A673 (cell line): ENCODE measurements around the gene AKAP6. TPM values are rescaled to one million over a fixed set of nuclear protein-coding genes. Genes with fewer than 3 reads are reported as not detected.
A peak's percentile ranks its signal among the peaks of the same experiment; 100 is the strongest.

Source experiments
- BruUV-seq: library from RNA; stranded (reverse); fragments of 400-500 nt; replicated peaks from 2 replicates; lab custom pipeline; 2021; lab: Mats Ljungman, UMichigan
- CTCF ChIA-PET: fragments of 300-600 bp; sonication (Branson Sonifier 250); formaldehyde crosslinking; loops from one replicate; lab custom pipeline; 2022; ENCODE audit warnings: antibody characterized with exemption; lab: Charles Lee
- POLR2A ChIA-PET: fragments of 300-600 bp; sonication (Branson Sonifier 250); formaldehyde crosslinking; loops from one replicate; lab custom pipeline; 2022; ENCODE audit warnings: antibody characterized with exemption; ENCODE audit not compliant: low non-redundant PET; lab: Charles Lee
- DNase-seq: peaks from one replicate; pipeline ENCODE4 v3.0.0-alpha.2; 2015; ENCODE audit warnings: low spot score
- H3K27ac ChIP-seq: fragments of 200-600 bp; sonication (generic); 2 replicates; pipeline ENCODE4 v1.5.1; 2016; ENCODE audit warnings: mixed run types, low read depth, mild to moderate bottlenecking, mixed read lengths, antibody characterized with exemption, low read length; ENCODE audit not compliant: poor library complexity, severe bottlenecking
- H3K27me3 ChIP-seq: fragments of 200-600 bp; sonication (generic); replicated peaks from 2 replicates; pipeline ENCODE4 v1.6.1; 2017; ENCODE audit warnings: mixed run types, low read depth, mild to moderate bottlenecking, mixed read lengths, antibody characterized with exemption, low read length; ENCODE audit not compliant: insufficient read depth, poor library complexity
- H3K36me3 ChIP-seq: fragments of 200-600 bp; sonication (generic); 2 replicates; pipeline ENCODE4 v1.6.1; 2016; ENCODE audit warnings: mixed run types, mild to moderate bottlenecking, mixed read lengths, antibody characterized with exemption, low read length; ENCODE audit not compliant: insufficient read depth, poor library complexity, severe bottlenecking
- H3K4me1 ChIP-seq: fragments of 200-600 bp; sonication (generic); 2 replicates; pipeline ENCODE4 v1.6.1; 2017; ENCODE audit warnings: mixed run types, mild to moderate bottlenecking, mixed read lengths, antibody characterized with exemption, low read length; ENCODE audit not compliant: insufficient read depth, poor library complexity, severe bottlenecking
- H3K4me3 ChIP-seq: fragments of 200-600 bp; sonication (generic); 2 replicates; pipeline ENCODE4 v1.5.1; 2016; ENCODE audit warnings: low read depth, mixed run types, mild to moderate bottlenecking, mixed read lengths, low read length; ENCODE audit not compliant: poor library complexity, severe bottlenecking
- H3K9me3 ChIP-seq: fragments of 200-600 bp; sonication (generic); 2 replicates; pipeline ENCODE4 v1.6.1; 2016; ENCODE audit warnings: mixed run types, low read depth, mild to moderate bottlenecking, mixed read lengths, antibody characterized with exemption, low read length; ENCODE audit not compliant: poor library complexity, severe bottlenecking
- CTCF ChIP-seq: fragments of 300-800, 200-600 bp; sonication (generic); conservative IDR thresholded peaks from 2 replicates; pipeline ENCODE4 v1.5.1; 2017; ENCODE audit warnings: low read depth, mild to moderate bottlenecking, antibody characterized with exemption, low read length, moderate library complexity, mixed read lengths
- EZH2 ChIP-seq: fragments of 200-600 bp; sonication (generic); IDR thresholded peaks from 2 replicates; pipeline ENCODE4 v1.6.1; 2017; ENCODE audit warnings: borderline replicate concordance, low read depth, mild to moderate bottlenecking, mixed read lengths, antibody characterized with exemption, low read length; ENCODE audit not compliant: poor library complexity, severe bottlenecking
- intact Hi-C: fragments of 100-400 bp; cut with micrococcal nuclease; formaldehyde crosslinking; loops from one replicate; pipeline ENCODE4 v1.10.0; 2022; ENCODE audit not compliant: unreplicated experiment
- total RNA-seq: library from RNA; stranded (reverse); gene quantifications from 2 replicates; pipeline ENCODE4 v1.2.3, GENCODE V29; 2021

The AKAP6 gene
- total RNA-seq, 1 experiment from 2014 or later = 0.73 TPM

GRCh38 chr14:32710231-32710671, 381.2 kb downstream of the AKAP6 start:
- Histone ChIP-seq H3K9me3 (no peaks in the 10 kb centered on the region), H3K36me3 (no peaks in the 10 kb centered on the region), H3K4me1 (peaks cover 49% of the 10 kb centered on the region), H3K27me3 (no peaks in the 10 kb centered on the region), H3K27ac (no peak overlapping the region), H3K4me3 (no peak overlapping the region)
- POLR2A ChIA-PET = interaction anchor here (0.6 kb wide), 1 partner anchor 77 kb away, joined by 3 read pairs; no protein-coding TSS in a partner anchor
- intact Hi-C loops = loop anchor here (5.0 kb wide), 2 partner anchors 123 to 1082 kb away; no protein-coding TSS in a partner anchor
- no TSS peak for BruUV-seq
- no peak for DNase-seq
- CTCF ChIA-PET = no interaction called here
- TF ChIP-seq EZH2 (no peak), CTCF (no peak)

- peaks cover 49% of the 10 kb centered on the region for H3K4me1 ChIP-seq
- H3K9me3 ChIP-seq = no peaks in the 10 kb centered on the region
- intact Hi-C loops = loop anchor here (1.0 to 5.0 kb wide), 4 partner anchors 124 to 1081 kb away; no protein-coding TSS in a partner anchor
- H3K27ac ChIP-seq = no peak overlapping the region
- ChIA-PET CTCF (interaction anchor here (0.6 to 1.2 kb wide), 5 partner anchors 13 to 1590 kb away, joined by 3 to 9 read pairs (median 3); no protein-coding TSS in a partner anchor), POLR2A (interaction anchor here (0.6 kb wide), 1 partner anchor 77 kb away, joined by 3 read pairs; no protein-coding TSS in a partner anchor)
- H3K4me3 ChIP-seq = no peak overlapping the region
- TF ChIP-seq EZH2 (no peak), CTCF (peak; percentile 74)
- no peaks in the 10 kb centered on the region for H3K27me3 ChIP-seq
- DNase-seq = peak; percentile 83
- no TSS peak for BruUV-seq
- H3K36me3 ChIP-seq = no peaks in the 10 kb centered on the region
Observed at GRCh38 chr14:32710731-32711680, 381.9 kb downstream of the AKAP6 start.

GRCh38 chr14:32713856-32714255, 384.8 kb downstream of the AKAP6 start:
- no peak overlapping the region for H3K4me3 ChIP-seq
- H3K36me3 ChIP-seq = no peaks in the 10 kb centered on the region
- intact Hi-C loops = loop anchor here (2.0 to 5.0 kb wide), 3 partner anchors 113 to 1078 kb away; no protein-coding TSS in a partner anchor
- ChIA-PET CTCF (interaction anchor here (0.5 kb wide), 1 partner anchor 69 kb away, joined by 4 read pairs; no protein-coding TSS in a partner anchor), POLR2A (no interaction called here)
- H3K27me3 ChIP-seq = no peaks in the 10 kb centered on the region
- no peaks in the 10 kb centered on the region for H3K9me3 ChIP-seq
- DNase-seq = peak; percentile 54
- TF ChIP-seq EZH2 = no peak
- no peak for TF ChIP-seq CTCF
- H3K4me1 ChIP-seq = peaks cover 46% of the 10 kb centered on the region
- H3K27ac ChIP-seq = no peak overlapping the region
- BruUV-seq = no TSS peak
